ENCODE measurements around the gene MAGI2. TPM values are rescaled to one million over a fixed set of nuclear protein-coding genes. Genes with fewer than 3 reads are reported as not detected.

MAGI2 gene
- polyA plus RNA-seq, 3 donors, result 0.03 to 0.11 TPM; not detected in 1

DNA sequence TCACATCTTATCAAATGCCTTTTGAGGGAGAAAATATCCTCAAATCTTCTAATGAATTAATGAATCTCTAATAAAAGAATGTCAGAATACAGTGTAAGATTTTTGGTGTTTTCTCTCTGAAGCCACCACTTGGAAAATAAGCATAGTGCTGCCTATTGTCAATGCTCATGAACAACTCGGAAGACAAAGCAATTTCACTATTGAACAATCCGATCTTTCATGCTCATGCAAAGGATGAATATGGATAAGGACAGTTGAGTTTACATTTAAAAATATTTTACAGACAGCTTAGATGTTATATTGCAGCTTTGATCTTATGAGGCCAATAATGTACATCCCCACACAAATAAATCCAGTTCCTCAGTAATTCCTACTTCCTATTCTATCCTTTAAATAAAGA, 40.6 kb downstream of the MAGI2 start:
- H3K4me2 ChIP-seq (replicated peaks; ENCODE audit: extremely low read depth, low read length, poor library complexity, severe bottlenecking), result no peak overlapping the region
- Mint-ChIP-seq H3K4me3 (no peak overlapping the region), H3K4me1 (no peaks in the 10 kb centered on the region), H3K27me3 (ENCODE audit: low read depth in 3 of 3) (no peaks in the 10 kb centered on the region), H3K9me3 (peaks cover 0 to 4% (median 0%) of the 10 kb centered on the region in 7 donors), H3K27ac (no peak overlapping the region), H3K36me3 (no peaks in the 10 kb centered on the region)
- H3K9me3 ChIP-seq (replicated peaks in 1 of 2; ENCODE audit: control insufficient read depth in 1 of 2, insufficient read depth in 1 of 2, low read length in 2 of 2), result no peaks in the 10 kb centered on the region
- H3K79me2 ChIP-seq (ENCODE audit: insufficient read depth, low read length), result no peaks in the 10 kb centered on the region
- TF ChIP-seq, protein P1, sequence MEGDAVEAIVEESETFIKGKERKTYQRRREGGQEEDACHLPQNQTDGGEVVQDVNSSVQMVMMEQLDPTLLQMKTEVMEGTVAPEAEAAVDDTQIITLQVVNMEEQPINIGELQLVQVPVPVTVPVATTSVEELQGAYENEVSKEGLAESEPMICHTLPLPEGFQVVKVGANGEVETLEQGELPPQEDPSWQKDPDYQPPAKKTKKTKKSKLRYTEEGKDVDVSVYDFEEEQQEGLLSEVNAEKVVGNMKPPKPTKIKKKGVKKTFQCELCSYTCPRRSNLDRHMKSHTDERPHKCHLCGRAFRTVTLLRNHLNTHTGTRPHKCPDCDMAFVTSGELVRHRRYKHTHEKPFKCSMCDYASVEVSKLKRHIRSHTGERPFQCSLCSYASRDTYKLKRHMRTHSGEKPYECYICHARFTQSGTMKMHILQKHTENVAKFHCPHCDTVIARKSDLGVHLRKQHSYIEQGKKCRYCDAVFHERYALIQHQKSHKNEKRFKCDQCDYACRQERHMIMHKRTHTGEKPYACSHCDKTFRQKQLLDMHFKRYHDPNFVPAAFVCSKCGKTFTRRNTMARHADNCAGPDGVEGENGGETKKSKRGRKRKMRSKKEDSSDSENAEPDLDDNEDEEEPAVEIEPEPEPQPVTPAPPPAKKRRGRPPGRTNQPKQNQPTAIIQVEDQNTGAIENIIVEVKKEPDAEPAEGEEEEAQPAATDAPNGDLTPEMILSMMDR (IDR thresholded peaks at IDR 0.05), result no peak
- no peaks in the 10 kb centered on the region for H3K36me3 ChIP-seq (replicated peaks in 1 of 2; ENCODE audit: control insufficient read depth in 1 of 2, insufficient read depth in 2 of 2, low read length in 2 of 2)
- H3K4me3 ChIP-seq (replicated peaks in 1 of 3; ENCODE audit: low read depth in 2 of 3, low read length in 3 of 3), result no peak overlapping the region
- no peaks in the 10 kb centered on the region for H3K4me1 ChIP-seq (ENCODE audit: control insufficient read depth in 1 of 2, insufficient read depth in 2 of 2, low read length in 2 of 2)
- intact Hi-C loops (cut with micrococcal nuclease), result no loop called here
- no peak for DNase-seq
- no peak overlapping the region for H3K9ac ChIP-seq (ENCODE audit: insufficient read depth, low read length, poor library complexity, severe bottlenecking)
- H3K27ac ChIP-seq (ENCODE audit: low read depth in 1 of 2, low read length in 2 of 2), result no peak overlapping the region
- no peaks in the 10 kb centered on the region for H4K20me1 ChIP-seq (ENCODE audit: insufficient read depth, low read length)
- no peaks in the 10 kb centered on the region for H3K27me3 ChIP-seq (ENCODE audit: control insufficient read depth in 2 of 2, insufficient read depth in 2 of 2, low read length in 2 of 2)
- no CpG with 5 or more reads among the region's 2 CpGs for WGBS (ENCODE audit: insufficient coverage)
- H2AFZ ChIP-seq (ENCODE audit: insufficient read depth, low read depth, low read length, poor library complexity, severe bottlenecking), result no peak overlapping the region

GRCh38 chr7:79412438-79412837, 41.0 kb downstream of the MAGI2 start:
- Mint-ChIP-seq H3K36me3 (no peaks in the 10 kb centered on the region), H3K27me3 (ENCODE audit: low read depth in 3 of 3) (no peaks in the 10 kb centered on the region), H3K9me3 (peaks cover 0 to 4% (median 0%) of the 10 kb centered on the region in 7 donors), H3K4me3 (no peak overlapping the region), H3K27ac (no peak overlapping the region), H3K4me1 (no peaks in the 10 kb centered on the region)
- no peak overlapping the region for H3K27ac ChIP-seq (ENCODE audit: low read depth in 1 of 2, low read length in 2 of 2)
- no peaks in the 10 kb centered on the region for H3K36me3 ChIP-seq (replicated peaks in 1 of 2; ENCODE audit: control insufficient read depth in 1 of 2, insufficient read depth in 2 of 2, low read length in 2 of 2)
- no peak overlapping the region for H3K4me2 ChIP-seq (replicated peaks; ENCODE audit: extremely low read depth, low read length, poor library complexity, severe bottlenecking)
- H3K4me1 ChIP-seq (ENCODE audit: control insufficient read depth in 1 of 2, insufficient read depth in 2 of 2, low read length in 2 of 2), result no peaks in the 10 kb centered on the region
- H3K9me3 ChIP-seq (replicated peaks in 1 of 2; ENCODE audit: control insufficient read depth in 1 of 2, insufficient read depth in 1 of 2, low read length in 2 of 2), result no peaks in the 10 kb centered on the region
- H2AFZ ChIP-seq (ENCODE audit: insufficient read depth, low read depth, low read length, poor library complexity, severe bottlenecking), result no peak overlapping the region
- WGBS (ENCODE audit: insufficient coverage), result no CpG with 5 or more reads among the region's 3 CpGs
- no peak for DNase-seq
- no peak overlapping the region for H3K4me3 ChIP-seq (replicated peaks in 1 of 3; ENCODE audit: low read depth in 2 of 3, low read length in 3 of 3)
- intact Hi-C loops (cut with micrococcal nuclease), result no loop called here
- TF ChIP-seq, protein P1 (IDR thresholded peaks at IDR 0.05), result no peak
- H3K9ac ChIP-seq (ENCODE audit: insufficient read depth, low read length, poor library complexity, severe bottlenecking), result no peak overlapping the region
- H3K79me2 ChIP-seq (ENCODE audit: insufficient read depth, low read length), result no peaks in the 10 kb centered on the region
- H4K20me1 ChIP-seq (ENCODE audit: insufficient read depth, low read length), result no peaks in the 10 kb centered on the region
- H3K27me3 ChIP-seq (ENCODE audit: control insufficient read depth in 2 of 2, insufficient read depth in 2 of 2, low read length in 2 of 2), result no peaks in the 10 kb centered on the region

Data from CD14-positive monocyte (primary cell).